K562 (cell line): ENCODE measurements around the gene PLCD1. TPM values are rescaled to one million over a fixed set of nuclear protein-coding genes. Genes with fewer than 3 reads are reported as not detected.

Experiments used
- ATF1 ChIP-seq, 2 experiments: fragments of 450-650 bp in 1 of 2; IDR thresholded peaks; 2 replicates each; pipeline ENCODE4 v1.6.1; 2016; ENCODE audit warnings: missing compliant biosample characterization in 1 of 2, missing genetic modification characterization in 1 of 2
- CBX2 ChIP-seq: fragments of 200-600 bp; sonication (generic); IDR thresholded peaks from one replicate; pipeline ENCODE4 v1.6.1; 2012; ENCODE audit warnings: mild to moderate bottlenecking, low read length, inconsistent platforms; ENCODE audit not compliant: insufficient read depth, poor library complexity, severe bottlenecking
- L3MBTL2 ChIP-seq: fragments of 450-650 bp; IDR thresholded peaks from 2 replicates; pipeline ENCODE4 v1.6.1; 2016; ENCODE audit warnings: mild to moderate bottlenecking, moderate library complexity
- MXI1 ChIP-seq: IDR thresholded peaks from 2 replicates; pipeline ENCODE4 v1.6.1; 2011; ENCODE audit warnings: low read depth, mild to moderate bottlenecking, improper control_type of control experiment, low read length
- MYC ChIP-seq, 2 experiments: fragments of 250-450 bp in 1 of 2; sonication (Bioruptor Pico) in 1 of 2; IDR thresholded peaks; 2 replicates each; pipeline versions ENCODE4 v1.5.1 to v1.6.1; 2012 to 2021; ENCODE audit warnings: low read depth in 2 of 2, borderline replicate concordance in 1 of 2, improper control_type of control experiment in 1 of 2, low read length in 1 of 2, mild to moderate bottlenecking in 1 of 2, moderate library complexity in 1 of 2
- POLR2B ChIP-seq: fragments of 450-650 bp; IDR thresholded peaks from 2 replicates; pipeline ENCODE4 v1.6.1; 2018; ENCODE audit warnings: low read depth; ENCODE audit not compliant: partially characterized antibody
- RAD51 ChIP-seq: fragments of 450-650 bp; IDR thresholded peaks from 2 replicates; pipeline ENCODE4 v1.7.1; 2016; ENCODE audit warnings: low read depth, mild to moderate bottlenecking, borderline replicate concordance
- RBM17 ChIP-seq: fragments of 200-400 bp; formaldehyde crosslinking; IDR thresholded peaks from 2 replicates; pipeline ENCODE4 v1.6.1; 2017; ENCODE audit warnings: low read depth, mild to moderate bottlenecking, low read length, borderline replicate concordance
- SMC3 ChIP-seq: conservative IDR thresholded peaks from 2 replicates; pipeline ENCODE4 v1.6.1; 2011; ENCODE audit warnings: low read depth, low read length, improper control_type of control experiment; ENCODE audit not compliant: insufficient read depth
- TEAD4 ChIP-seq, 2 experiments: sonication (generic) in 1 of 2; formaldehyde crosslinking in 1 of 2; IDR thresholded peaks; 2 replicates each; pipeline versions ENCODE4 v1.6.1 to v1.8.0; 2012 to 2022; ENCODE audit warnings: borderline replicate concordance in 1 of 2, inconsistent platforms in 1 of 2, low read length in 1 of 2, mild to moderate bottlenecking in 1 of 2, missing genetic modification reagents in 1 of 2
- ZNF263 ChIP-seq: sonication (generic); formaldehyde crosslinking; IDR thresholded peaks from 2 replicates; pipeline ENCODE4 v1.8.0; 2022; ENCODE audit warnings: mild to moderate bottlenecking, missing genetic modification reagents, borderline replicate concordance
- ZNF3 ChIP-seq: fragments of 250-450 bp; sonication (Bioruptor Pico); IDR thresholded peaks from 2 replicates; pipeline ENCODE4 v1.5.0; 2021; ENCODE audit warnings: mild to moderate bottlenecking, moderate library complexity
- polyA plus RNA-seq, 8 experiments: library from polyadenylated mRNA; depleted of rRNA in 4 of 8; stranded (reverse) in 5 of 8; unstranded in 3 of 8; fragments of >200 nt; fragmentation: Nextera tagmentation in 2 of 8; fragmentation: Illumina TruSeq in 1 of 8; extraction: Ambion mirVana in 2 of 8; extraction: Trizol in 1 of 8; gene quantifications; 2 replicates each; pipeline versions ENCODE4 v1.2.1 to v1.2.3, GENCODE V29; 2011 to 2014; ENCODE audit warnings: inconsistent platforms in 1 of 8, missing spikeins in 1 of 8
- total RNA-seq, 7 experiments: library from RNA; depleted of rRNA in 6 of 7; stranded (reverse); fragments of >200 nt in 6 of 7; fragmentation: Illumina TruSeq in 2 of 7; extraction: Trizol in 2 of 7; gene quantifications; 2 replicates each; pipeline versions ENCODE4 v1.2.1 to v1.2.3, GENCODE V29; 2011 to 2021; ENCODE audit warnings: low replicate concordance in 1 of 7
- TF ChIP-seq, protein P1 (sequence below), 2 experiments: fragments of 450-650 bp; conservative IDR thresholded peaks; 2 replicates each; pipeline ENCODE4 v1.6.1; 2017; ENCODE audit warnings: mild to moderate bottlenecking in 2 of 2, moderate library complexity in 2 of 2
- TF ChIP-seq, protein P2 (sequence below): sonication (generic); formaldehyde crosslinking; IDR thresholded peaks from 2 replicates; pipeline ENCODE4 v1.8.0; 2022; ENCODE audit warnings: mild to moderate bottlenecking, missing genetic modification reagents
- TF ChIP-seq, protein P3 (sequence below), 2 experiments: fragments of 450-650 bp; IDR thresholded peaks; 2 replicates each; pipeline ENCODE4 v1.6.1; 2018; ENCODE audit warnings: mild to moderate bottlenecking in 2 of 2, low read depth in 1 of 2; ENCODE audit not compliant: partially characterized antibody in 2 of 2

Gene PLCD1
- total and polyA plus RNA-seq, 9 of the 15 experiments (the other 6 are each of a cell fraction or from before 2014, with no cell fraction given), result 5.4 to 209 (median 116) TPM

DNA sequence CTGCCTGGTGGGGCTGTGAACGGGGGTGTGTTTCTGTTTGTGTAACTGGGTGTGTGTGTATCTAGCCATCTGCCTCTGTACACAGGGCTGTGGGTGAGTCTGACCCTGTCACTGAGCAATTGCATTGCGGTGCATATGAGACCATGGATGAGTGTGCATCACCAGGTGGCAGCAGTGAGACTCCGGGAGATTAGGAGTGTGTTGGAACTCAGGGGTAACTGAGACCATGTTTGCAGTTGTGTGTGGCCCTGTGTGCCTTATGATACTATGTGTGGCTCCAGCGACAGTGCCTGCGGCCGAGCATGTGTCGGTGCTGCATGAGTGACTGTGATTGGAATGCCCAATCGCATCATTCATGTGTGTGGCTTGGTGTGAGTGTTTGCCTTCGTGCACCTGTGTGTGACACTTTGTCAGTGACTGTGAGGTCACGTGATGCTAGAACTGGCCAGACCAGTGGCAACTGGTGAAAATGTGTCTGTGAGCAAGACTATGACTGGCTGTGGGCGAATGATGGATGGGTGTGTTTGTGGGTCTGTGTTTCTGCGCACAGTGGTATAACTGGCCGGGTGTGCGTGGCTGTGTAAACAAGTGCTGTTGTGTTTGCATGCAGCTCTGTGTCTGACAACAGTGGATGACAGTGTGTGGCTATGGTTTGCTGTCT, 24.9 kb downstream of the PLCD1 start (continued):
- TF ChIP-seq, protein P1, sequence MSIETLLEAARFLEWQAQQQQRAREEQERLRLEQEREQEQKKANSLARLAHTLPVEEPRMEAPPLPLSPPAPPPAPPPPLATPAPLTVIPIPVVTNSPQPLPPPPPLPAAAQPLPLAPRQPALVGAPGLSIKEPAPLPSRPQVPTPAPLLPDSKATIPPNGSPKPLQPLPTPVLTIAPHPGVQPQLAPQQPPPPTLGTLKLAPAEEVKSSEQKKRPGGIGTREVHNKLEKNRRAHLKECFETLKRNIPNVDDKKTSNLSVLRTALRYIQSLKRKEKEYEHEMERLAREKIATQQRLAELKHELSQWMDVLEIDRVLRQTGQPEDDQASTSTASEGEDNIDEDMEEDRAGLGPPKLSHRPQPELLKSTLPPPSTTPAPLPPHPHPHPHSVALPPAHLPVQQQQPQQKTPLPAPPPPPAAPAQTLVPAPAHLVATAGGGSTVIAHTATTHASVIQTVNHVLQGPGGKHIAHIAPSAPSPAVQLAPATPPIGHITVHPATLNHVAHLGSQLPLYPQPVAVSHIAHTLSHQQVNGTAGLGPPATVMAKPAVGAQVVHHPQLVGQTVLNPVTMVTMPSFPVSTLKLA (conservative IDR thresholded peaks at IDR 0.05), result 0 out of 4 replicates have a peak, but pooled peaks of 1 of the 2 experiments have one; percentile 7
- no peak for TF ChIP-seq ATF1 (CRISPR knock-in tag; IDR thresholded peaks at IDR 0.05)
- TF ChIP-seq ATF1 (tag; IDR thresholded peaks at IDR 0.05), result peak; percentile 44; the same call in 1 of the 2 replicates
- no peak for TF ChIP-seq CBX2
- TF ChIP-seq, protein P2, sequence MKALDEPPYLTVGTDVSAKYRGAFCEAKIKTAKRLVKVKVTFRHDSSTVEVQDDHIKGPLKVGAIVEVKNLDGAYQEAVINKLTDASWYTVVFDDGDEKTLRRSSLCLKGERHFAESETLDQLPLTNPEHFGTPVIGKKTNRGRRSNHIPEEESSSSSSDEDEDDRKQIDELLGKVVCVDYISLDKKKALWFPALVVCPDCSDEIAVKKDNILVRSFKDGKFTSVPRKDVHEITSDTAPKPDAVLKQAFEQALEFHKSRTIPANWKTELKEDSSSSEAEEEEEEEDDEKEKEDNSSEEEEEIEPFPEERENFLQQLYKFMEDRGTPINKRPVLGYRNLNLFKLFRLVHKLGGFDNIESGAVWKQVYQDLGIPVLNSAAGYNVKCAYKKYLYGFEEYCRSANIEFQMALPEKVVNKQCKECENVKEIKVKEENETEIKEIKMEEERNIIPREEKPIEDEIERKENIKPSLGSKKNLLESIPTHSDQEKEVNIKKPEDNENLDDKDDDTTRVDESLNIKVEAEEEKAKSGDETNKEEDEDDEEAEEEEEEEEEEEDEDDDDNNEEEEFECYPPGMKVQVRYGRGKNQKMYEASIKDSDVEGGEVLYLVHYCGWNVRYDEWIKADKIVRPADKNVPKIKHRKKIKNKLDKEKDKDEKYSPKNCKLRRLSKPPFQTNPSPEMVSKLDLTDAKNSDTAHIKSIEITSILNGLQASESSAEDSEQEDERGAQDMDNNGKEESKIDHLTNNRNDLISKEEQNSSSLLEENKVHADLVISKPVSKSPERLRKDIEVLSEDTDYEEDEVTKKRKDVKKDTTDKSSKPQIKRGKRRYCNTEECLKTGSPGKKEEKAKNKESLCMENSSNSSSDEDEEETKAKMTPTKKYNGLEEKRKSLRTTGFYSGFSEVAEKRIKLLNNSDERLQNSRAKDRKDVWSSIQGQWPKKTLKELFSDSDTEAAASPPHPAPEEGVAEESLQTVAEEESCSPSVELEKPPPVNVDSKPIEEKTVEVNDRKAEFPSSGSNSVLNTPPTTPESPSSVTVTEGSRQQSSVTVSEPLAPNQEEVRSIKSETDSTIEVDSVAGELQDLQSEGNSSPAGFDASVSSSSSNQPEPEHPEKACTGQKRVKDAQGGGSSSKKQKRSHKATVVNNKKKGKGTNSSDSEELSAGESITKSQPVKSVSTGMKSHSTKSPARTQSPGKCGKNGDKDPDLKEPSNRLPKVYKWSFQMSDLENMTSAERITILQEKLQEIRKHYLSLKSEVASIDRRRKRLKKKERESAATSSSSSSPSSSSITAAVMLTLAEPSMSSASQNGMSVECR (CRISPR knock-in tag), result peak; percentile 61; the same call in 1 of the 2 replicates
- no peak for TF ChIP-seq TEAD4 (IDR thresholded peaks at IDR 0.05; ENCODE audit: low read length)
- 0 out of 2 replicates have a peak, but pooled peaks have one; percentile 27 for TF ChIP-seq TEAD4 (CRISPR knock-in tag; IDR thresholded peaks at IDR 0.05; ENCODE audit: borderline replicate concordance)
- TF ChIP-seq ZNF263 (CRISPR knock-in tag), result peak; percentile 33; the same call in 1 of the 2 replicates
- no peak for TF ChIP-seq RBM17
- peak; percentile 79 for TF ChIP-seq SMC3
- TF ChIP-seq POLR2B, result no peak
- peak; percentile 8; the same call in 1 of the 2 replicates for TF ChIP-seq L3MBTL2
- TF ChIP-seq MYC (IDR thresholded peaks at IDR 0.05; ENCODE audit: low read depth, low read length), result no peak
- TF ChIP-seq MYC (CRISPR knock-in tag; IDR thresholded peaks at IDR 0.05; ENCODE audit: borderline replicate concordance, low read depth), result no peak
- no peak for TF ChIP-seq MXI1
- TF ChIP-seq, protein P3, sequence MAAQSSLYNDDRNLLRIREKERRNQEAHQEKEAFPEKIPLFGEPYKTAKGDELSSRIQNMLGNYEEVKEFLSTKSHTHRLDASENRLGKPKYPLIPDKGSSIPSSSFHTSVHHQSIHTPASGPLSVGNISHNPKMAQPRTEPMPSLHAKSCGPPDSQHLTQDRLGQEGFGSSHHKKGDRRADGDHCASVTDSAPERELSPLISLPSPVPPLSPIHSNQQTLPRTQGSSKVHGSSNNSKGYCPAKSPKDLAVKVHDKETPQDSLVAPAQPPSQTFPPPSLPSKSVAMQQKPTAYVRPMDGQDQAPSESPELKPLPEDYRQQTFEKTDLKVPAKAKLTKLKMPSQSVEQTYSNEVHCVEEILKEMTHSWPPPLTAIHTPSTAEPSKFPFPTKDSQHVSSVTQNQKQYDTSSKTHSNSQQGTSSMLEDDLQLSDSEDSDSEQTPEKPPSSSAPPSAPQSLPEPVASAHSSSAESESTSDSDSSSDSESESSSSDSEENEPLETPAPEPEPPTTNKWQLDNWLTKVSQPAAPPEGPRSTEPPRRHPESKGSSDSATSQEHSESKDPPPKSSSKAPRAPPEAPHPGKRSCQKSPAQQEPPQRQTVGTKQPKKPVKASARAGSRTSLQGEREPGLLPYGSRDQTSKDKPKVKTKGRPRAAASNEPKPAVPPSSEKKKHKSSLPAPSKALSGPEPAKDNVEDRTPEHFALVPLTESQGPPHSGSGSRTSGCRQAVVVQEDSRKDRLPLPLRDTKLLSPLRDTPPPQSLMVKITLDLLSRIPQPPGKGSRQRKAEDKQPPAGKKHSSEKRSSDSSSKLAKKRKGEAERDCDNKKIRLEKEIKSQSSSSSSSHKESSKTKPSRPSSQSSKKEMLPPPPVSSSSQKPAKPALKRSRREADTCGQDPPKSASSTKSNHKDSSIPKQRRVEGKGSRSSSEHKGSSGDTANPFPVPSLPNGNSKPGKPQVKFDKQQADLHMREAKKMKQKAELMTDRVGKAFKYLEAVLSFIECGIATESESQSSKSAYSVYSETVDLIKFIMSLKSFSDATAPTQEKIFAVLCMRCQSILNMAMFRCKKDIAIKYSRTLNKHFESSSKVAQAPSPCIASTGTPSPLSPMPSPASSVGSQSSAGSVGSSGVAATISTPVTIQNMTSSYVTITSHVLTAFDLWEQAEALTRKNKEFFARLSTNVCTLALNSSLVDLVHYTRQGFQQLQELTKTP (IDR thresholded peaks at IDR 0.05; ENCODE audit: low read depth in 1 of 2, partially characterized antibody in 2 of 2), result no peak
- no peak for TF ChIP-seq ZNF3 (CRISPR knock-in tag)
- TF ChIP-seq RAD51, result peak; percentile 84
